PFSK-1 (cell line): ENCODE measurements around the gene TBC1D22A.

Experiments used
- FOXP2 ChIP-seq: optimal IDR thresholded peaks from 2 replicates; pipeline ENCODE3; 2011; ENCODE audit warnings: borderline replicate concordance, control low read depth, inconsistent platforms; ENCODE audit not compliant: insufficient read depth; ENCODE audit errors: extremely low read length, extremely low read depth
- POLR2AphosphoS5 ChIP-seq: IDR thresholded peaks from 2 replicates; pipeline ENCODE4 v1.6.1; 2012; ENCODE audit warnings: low read depth, mild to moderate bottlenecking, control low read depth, low read length, moderate library complexity
- REST ChIP-seq, 2 experiments: IDR thresholded peaks; 2 replicates each; pipeline versions ENCODE4 v1.6.1 to v1.8.0; 2011 to 2012; ENCODE audit warnings: low read depth in 2 of 2, low read length in 2 of 2, control low read depth in 1 of 2, inconsistent platforms in 1 of 2, mild to moderate bottlenecking in 1 of 2, moderate library complexity in 1 of 2; ENCODE audit not compliant: insufficient read depth in 1 of 2
- SIN3A ChIP-seq: IDR thresholded peaks from 2 replicates; pipeline ENCODE4 v1.6.1; 2012; ENCODE audit warnings: mild to moderate bottlenecking, low read length, moderate library complexity, borderline replicate concordance; ENCODE audit not compliant: insufficient read depth
- TAF1 ChIP-seq: IDR thresholded peaks from 2 replicates; pipeline ENCODE4 v1.6.1; 2012; ENCODE audit warnings: low read length, control low read depth, borderline replicate concordance; ENCODE audit not compliant: insufficient read depth

The TBC1D22A gene

DNA sequence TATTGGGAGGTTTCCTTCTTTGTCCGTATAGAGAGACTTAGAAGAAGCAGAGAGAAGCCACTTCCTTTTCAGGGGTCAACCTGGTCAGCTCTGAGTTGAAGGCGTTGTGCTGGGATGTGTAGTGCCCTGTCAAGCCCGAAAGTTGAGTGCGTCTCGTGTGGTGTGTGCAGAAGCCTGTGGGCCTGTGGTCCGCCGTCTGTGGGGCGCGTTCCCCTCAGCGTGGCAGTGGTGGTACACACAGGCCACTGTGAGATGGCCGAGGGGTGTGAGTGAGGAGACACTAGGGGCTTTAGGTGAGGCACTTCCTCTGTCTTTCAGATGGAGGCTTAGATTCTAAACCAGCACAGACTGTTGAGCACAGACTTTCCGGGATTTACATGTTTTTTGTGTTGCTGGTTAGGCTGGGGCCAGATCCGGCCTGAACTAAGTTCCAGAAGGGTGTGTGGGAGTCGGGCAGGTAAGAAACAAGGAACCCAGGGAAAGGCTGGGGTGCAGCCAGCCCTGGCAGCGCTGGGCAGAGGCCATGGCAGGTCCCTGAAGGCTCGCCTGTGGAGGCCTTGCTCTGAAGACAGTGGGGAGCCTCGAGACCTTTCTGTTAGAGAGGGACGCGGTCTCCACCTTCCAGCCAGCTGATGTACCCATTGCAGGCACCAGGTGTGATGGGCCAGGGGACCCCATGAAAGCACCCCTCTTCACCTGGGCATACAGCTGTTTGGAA is 194.2 kb downstream of the TBC1D22A start:
- TF ChIP-seq TAF1 (no peak), SIN3A (no peak), REST (IDR thresholded peaks at IDR 0.05; ENCODE audit: insufficient read depth in 1 of 2, low read depth in 2 of 2, low read length in 2 of 2) (no peak)

DNA sequence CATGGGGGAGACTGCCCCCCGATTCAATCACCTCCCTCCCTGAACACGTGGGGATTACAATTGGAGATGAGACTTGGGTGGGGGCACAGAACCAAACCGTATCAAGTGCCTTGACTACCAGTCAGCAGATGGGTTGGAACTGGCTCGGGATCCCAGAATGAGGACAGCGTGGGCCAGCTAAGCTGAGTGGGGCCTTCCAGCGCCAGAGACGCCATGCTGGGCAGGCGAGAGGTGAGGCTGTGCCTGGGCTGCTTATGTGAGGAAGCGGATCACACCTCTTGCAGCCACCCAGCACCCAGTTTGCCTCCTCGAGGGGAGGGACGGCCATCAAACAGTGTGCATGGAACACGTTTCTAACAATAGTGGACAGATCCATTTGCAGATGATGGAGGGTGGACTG is 195.1 kb downstream of the TBC1D22A start:
- no peak for TF ChIP-seq TAF1
- TF ChIP-seq SIN3A: no peak
- TF ChIP-seq FOXP2: no peak
- no peak for TF ChIP-seq REST (IDR thresholded peaks at IDR 0.05; ENCODE audit: insufficient read depth in 1 of 2, low read depth in 2 of 2, low read length in 2 of 2)
- no peak for TF ChIP-seq POLR2AphosphoS5

GRCh38 chr22:46958191-46958590 is 195.7 kb downstream of the TBC1D22A start:
- TF ChIP-seq REST (IDR thresholded peaks at IDR 0.05; ENCODE audit: insufficient read depth in 1 of 2, low read depth in 2 of 2, low read length in 2 of 2): no peak
- TF ChIP-seq TAF1: no peak

DNA sequence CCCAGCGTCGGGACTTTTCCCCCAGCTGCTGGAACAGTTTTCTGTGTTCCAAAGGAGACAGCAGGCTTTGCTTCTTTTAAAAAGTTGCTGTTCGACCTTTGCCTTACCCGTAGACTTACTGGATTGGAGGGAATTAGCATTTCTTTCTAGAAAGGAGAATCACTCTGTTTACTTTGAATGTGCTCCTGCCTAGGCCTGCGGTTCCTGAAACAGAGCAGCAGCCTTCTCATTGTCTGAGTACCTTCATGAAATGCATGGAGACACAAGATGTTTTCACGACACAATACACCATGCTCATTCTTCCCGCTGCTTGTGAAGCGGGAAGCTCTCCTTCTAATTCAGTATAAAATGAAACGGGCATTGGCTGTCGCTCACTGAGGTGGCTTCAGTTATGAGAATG is 196.2 kb downstream of the TBC1D22A start:
- TF ChIP-seq TAF1: no peak
- no peak for TF ChIP-seq SIN3A
- no peak for TF ChIP-seq POLR2AphosphoS5
- TF ChIP-seq FOXP2: no peak
- no peak for TF ChIP-seq REST (IDR thresholded peaks at IDR 0.05; ENCODE audit: insufficient read depth in 1 of 2, low read depth in 2 of 2, low read length in 2 of 2)

DNA sequence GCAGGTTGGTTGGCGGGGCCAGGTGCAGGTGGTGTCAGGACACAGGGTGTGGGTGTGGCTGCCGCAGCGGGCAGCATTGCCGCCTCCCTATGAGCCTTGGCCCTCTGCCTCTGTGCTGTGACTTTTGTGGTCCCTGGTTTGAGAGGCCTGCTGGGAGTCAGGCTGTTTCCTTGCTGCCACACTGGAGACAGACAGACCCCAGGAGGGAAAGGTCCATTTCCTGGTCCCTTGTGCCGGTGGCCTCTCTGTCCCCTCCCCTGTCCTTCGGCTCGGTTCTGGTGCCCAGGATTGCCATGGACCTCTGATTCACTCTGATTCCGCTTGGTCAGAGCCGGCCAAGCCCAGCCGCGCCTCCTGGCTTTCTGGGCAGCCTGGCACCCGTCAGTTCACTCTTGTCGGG is 196.9 kb downstream of the TBC1D22A start:
- TF ChIP-seq SIN3A (no peak), TAF1 (no peak), FOXP2 (no peak), REST (IDR thresholded peaks at IDR 0.05; ENCODE audit: insufficient read depth in 1 of 2, low read depth in 2 of 2, low read length in 2 of 2) (no peak), POLR2AphosphoS5 (no peak)
